Measurements from ENCODE around the gene HERC2. TPM values are rescaled to one million over a fixed set of nuclear protein-coding genes. Genes with fewer than 3 reads are reported as not detected.

HERC2 gene
- total and polyA plus RNA-seq, 2 of the 8 experiments (the other 6 are each of a cell fraction or from before 2014, with no cell fraction given), result 83.0 to 88.7 TPM

- Histone ChIP-seq H3K36me3 (ENCODE audit: control insufficient read depth in 2 of 4, insufficient read depth in 4 of 4, low read length in 3 of 4) (peaks cover 8 to 59% (median 30%) of the 10 kb centered on the region in 4 experiments), H2BK12ac (ENCODE audit: low read depth, low read length) (no peak overlapping the region), H3K4me3 (ENCODE audit: extremely low read depth in 1 of 4, insufficient read depth in 2 of 4, low read depth in 3 of 4, low read length in 4 of 4) (no peak overlapping the region), H2AK5ac (ENCODE audit: low read depth, low read length) (no peak overlapping the region), H4K8ac (ENCODE audit: extremely low read depth, insufficient read depth, low read length) (no peak overlapping the region), H3K18ac (ENCODE audit: extremely low read depth, low read length) (no peak overlapping the region), H3K79me2 (ENCODE audit: control insufficient read depth in 1 of 2, insufficient read depth in 2 of 2, low read length in 2 of 2) (peaks cover 0 to 19% of the 10 kb centered on the region in 2 experiments; a peak in 3 of 4 replicates), H3K27ac (ENCODE audit: low read depth, low read length) (no peak overlapping the region), H4K5ac (ENCODE audit: insufficient read length, low read depth, low read length) (no peak overlapping the region), H2BK20ac (ENCODE audit: low read length) (no peak overlapping the region), H3K27me3 (replicated peaks in 1 of 4; ENCODE audit: control insufficient read depth in 3 of 4, extremely low read depth in 1 of 4, insufficient read depth in 3 of 4, low read length in 3 of 4) (no peaks in the 10 kb centered on the region), H2AFZ (ENCODE audit: low read length) (no peak overlapping the region), H2BK15ac (ENCODE audit: low read length) (no peak overlapping the region), H3K23me2 (ENCODE audit: low read depth, low read length) (no peaks in the 10 kb centered on the region), H3K56ac (replicated peaks; ENCODE audit: insufficient read length, low read depth, low read length) (no peak overlapping the region), H3K4ac (replicated peaks; ENCODE audit: insufficient read length, low read depth, low read length) (no peak overlapping the region), H3K4me2 (ENCODE audit: insufficient read depth in 1 of 2, low read depth in 2 of 2, low read length in 2 of 2) (no peak overlapping the region), H3K14ac (ENCODE audit: insufficient read length) (no peak overlapping the region), H4K20me1 (replicated peaks in 1 of 2; ENCODE audit: control insufficient read depth in 1 of 2, insufficient read depth in 2 of 2, low read length in 2 of 2) (peaks cover 4 to 6% of the 10 kb centered on the region in 2 experiments), H4K91ac (replicated peaks; ENCODE audit: insufficient read length, low read length) (no peak overlapping the region), H2BK120ac (replicated peaks; ENCODE audit: low read depth, low read length) (no peak overlapping the region), H3K4me1 (replicated peaks in 1 of 4; ENCODE audit: control insufficient read depth in 3 of 4, insufficient read depth in 4 of 4, low read length in 3 of 4) (peaks cover 0 to 3% (median 0%) of the 10 kb centered on the region in 4 experiments; a peak in 2 of 7 replicates), H3K9me3 (ENCODE audit: insufficient read depth in 2 of 2, low read depth in 1 of 2, low read length in 1 of 2) (no peaks in the 10 kb centered on the region), H2BK5ac (ENCODE audit: low read depth, low read length) (no peak overlapping the region), H3K79me1 (ENCODE audit: low read depth, low read length) (peaks cover 2% of the 10 kb centered on the region; the same call in 1 of the 2 replicates), H3K9ac (replicated peaks in 1 of 4; ENCODE audit: extremely low read depth in 1 of 4, low read depth in 3 of 4, low read length in 3 of 4) (no peak overlapping the region), H3K23ac (ENCODE audit: insufficient read length) (no peak overlapping the region)
- DNase-seq (ENCODE audit: low read depth in 1 of 2, low spot score in 2 of 2) (no peak), FAIRE-seq (no peak)
- WGBS, 2 experiments (ENCODE audit: extremely low coverage in 1 of 2, insufficient coverage in 1 of 2, insufficient read length in 1 of 2, insufficient replicate concordance in 2 of 2, low coverage in 1 of 2, low lambda C conversion rate in 2 of 2, missing lambda C conversion rate in 1 of 2), result 95% methylated on average over 8 of the region's 8 CpGs; no CpG with 5 or more reads in 1 of the 2 experiments
- ChIA-PET POLR2A (ENCODE audit: partially characterized antibody) (no interaction called here), CTCF (ENCODE audit: partially characterized antibody) (no interaction called here)
- TF ChIP-seq JUN (IDR thresholded peaks at IDR 0.05; ENCODE audit: low read depth, low read length) (no peak), SIN3A (conservative IDR thresholded peaks at IDR 0.05 in 1 of 2, IDR thresholded peaks at IDR 0.05 in 1 of 2; ENCODE audit: low read depth in 1 of 2, low read length in 2 of 2) (no peak), TAF1 (IDR thresholded peaks at IDR 0.05; ENCODE audit: low read depth, low read length) (no peak), TBP (IDR thresholded peaks at IDR 0.05; ENCODE audit: low read depth, low read length) (no peak), BCL11A (IDR thresholded peaks at IDR 0.05; ENCODE audit: low read depth in 2 of 2, low read length in 2 of 2) (no peak), GTF2F1 (IDR thresholded peaks at IDR 0.05; ENCODE audit: borderline replicate concordance, low read depth, low read length) (no peak)
Observed at GRCh38 chr15:28269097-28269496, 52.9 kb downstream of the HERC2 start.
